HEK293 (cell line): Measurements from ENCODE around the gene OR10H4.

Experiments
- ELK4 ChIP-seq: IDR thresholded peaks from 2 replicates; pipeline ENCODE4 v1.6.1; 2011; ENCODE audit warnings: mild to moderate bottlenecking, low read depth, low read length, borderline replicate concordance
- ZBTB1 ChIP-seq: fragments of 450-650 bp; formaldehyde crosslinking; IDR thresholded peaks from 2 replicates; pipeline ENCODE4 v1.5.1; 2016; ENCODE audit warnings: missing biosample characterization, missing genetic modification characterization
- ZBTB8A ChIP-seq: fragments of 450-650 bp; formaldehyde crosslinking; IDR thresholded peaks from 2 replicates; pipeline ENCODE4 v1.5.1; 2016; ENCODE audit warnings: missing biosample characterization, missing genetic modification characterization
- ZNF121 ChIP-seq: fragments of 450-650 bp; formaldehyde crosslinking; IDR thresholded peaks from 2 replicates; pipeline ENCODE4 v1.5.1; 2016; ENCODE audit warnings: missing biosample characterization, missing genetic modification characterization
- ZNF174 ChIP-seq: fragments of 450-650 bp; formaldehyde crosslinking; IDR thresholded peaks from 2 replicates; pipeline ENCODE4 v1.5.0; 2017; ENCODE audit warnings: missing biosample characterization, mild to moderate bottlenecking, missing genetic modification characterization
- ZNF221 ChIP-seq: fragments of 450-650 bp; formaldehyde crosslinking; IDR thresholded peaks from 2 replicates; pipeline ENCODE4 v1.5.1; 2017; ENCODE audit warnings: missing biosample characterization, missing genetic modification characterization, borderline replicate concordance
- ZNF23 ChIP-seq: fragments of 450-650 bp; formaldehyde crosslinking; IDR thresholded peaks from 2 replicates; pipeline ENCODE4 v1.5.1; 2016; ENCODE audit warnings: missing biosample characterization, missing genetic modification characterization, borderline replicate concordance
- ZNF274 ChIP-seq, 2 experiments: fragments of 200-500 bp in 1 of 2; fragments of 450-650 bp in 1 of 2; sonication (Bioruptor generic) in 1 of 2; formaldehyde crosslinking in 1 of 2; IDR thresholded peaks; 2 replicates each; pipeline versions ENCODE4 v1.5.1 to v1.6.1; 2014 to 2016; ENCODE audit warnings: borderline replicate concordance in 1 of 2, inconsistent platforms in 1 of 2, low read length in 1 of 2, missing biosample characterization in 1 of 2, missing genetic modification characterization in 1 of 2
- ZNF302 ChIP-seq: fragments of 450-650 bp; formaldehyde crosslinking; IDR thresholded peaks from 2 replicates; pipeline ENCODE4 v1.5.1; 2016; ENCODE audit warnings: missing biosample characterization, missing genetic modification characterization, low read depth
- ZNF37A ChIP-seq: fragments of 450-650 bp; IDR thresholded peaks from 2 replicates; pipeline ENCODE4 v1.5.1; 2018; ENCODE audit warnings: missing biosample characterization, missing genetic modification characterization
- ZNF626 ChIP-seq: fragments of 450-650 bp; sonication (Bioruptor Pico); formaldehyde crosslinking; IDR thresholded peaks from 2 replicates; pipeline ENCODE4 v1.5.1; 2018; ENCODE audit warnings: missing biosample characterization, missing genetic modification characterization, inconsistent platforms
- TF ChIP-seq, protein P1 (sequence below): fragments of 450-650 bp; formaldehyde crosslinking; IDR thresholded peaks from 2 replicates; pipeline ENCODE4 v1.5.1; 2016; ENCODE audit warnings: missing biosample characterization, missing genetic modification characterization

- no peak for TF ChIP-seq ZNF274 (IDR thresholded peaks at IDR 0.05; ENCODE audit: low read length)
- TF ChIP-seq ZNF274 (tag by site-specific recombination; IDR thresholded peaks at IDR 0.05; ENCODE audit: borderline replicate concordance) = no peak
- TF ChIP-seq ZNF121 = no peak
- no peak for TF ChIP-seq ZBTB8A (tag by site-specific recombination)
- TF ChIP-seq ZNF37A (tag by site-specific recombination) = no peak
- TF ChIP-seq, protein P1, sequence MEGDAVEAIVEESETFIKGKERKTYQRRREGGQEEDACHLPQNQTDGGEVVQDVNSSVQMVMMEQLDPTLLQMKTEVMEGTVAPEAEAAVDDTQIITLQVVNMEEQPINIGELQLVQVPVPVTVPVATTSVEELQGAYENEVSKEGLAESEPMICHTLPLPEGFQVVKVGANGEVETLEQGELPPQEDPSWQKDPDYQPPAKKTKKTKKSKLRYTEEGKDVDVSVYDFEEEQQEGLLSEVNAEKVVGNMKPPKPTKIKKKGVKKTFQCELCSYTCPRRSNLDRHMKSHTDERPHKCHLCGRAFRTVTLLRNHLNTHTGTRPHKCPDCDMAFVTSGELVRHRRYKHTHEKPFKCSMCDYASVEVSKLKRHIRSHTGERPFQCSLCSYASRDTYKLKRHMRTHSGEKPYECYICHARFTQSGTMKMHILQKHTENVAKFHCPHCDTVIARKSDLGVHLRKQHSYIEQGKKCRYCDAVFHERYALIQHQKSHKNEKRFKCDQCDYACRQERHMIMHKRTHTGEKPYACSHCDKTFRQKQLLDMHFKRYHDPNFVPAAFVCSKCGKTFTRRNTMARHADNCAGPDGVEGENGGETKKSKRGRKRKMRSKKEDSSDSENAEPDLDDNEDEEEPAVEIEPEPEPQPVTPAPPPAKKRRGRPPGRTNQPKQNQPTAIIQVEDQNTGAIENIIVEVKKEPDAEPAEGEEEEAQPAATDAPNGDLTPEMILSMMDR (tag by site-specific recombination) = no peak
- TF ChIP-seq ZNF174 = no peak
- no peak for TF ChIP-seq ZNF302 (tag by site-specific recombination)
- TF ChIP-seq ZBTB1 (tag by site-specific recombination) = no peak
- TF ChIP-seq ZNF626 (tag by site-specific recombination) = no peak
- TF ChIP-seq ZNF221 (tag by site-specific recombination) = no peak
- no peak for TF ChIP-seq ELK4
- no peak for TF ChIP-seq ZNF23 (tag by site-specific recombination)
Observed at GRCh38 chr19:15945301-15945700, 3.5 kb upstream of the OR10H4 start.
